ENCODE results near the gene DKKL1.
"Not testable (repeated sequence)": the region's sequence is repeated elsewhere in the genome, so short reads cannot be mapped to it uniquely, and the experiment has no call there.

DNA sequence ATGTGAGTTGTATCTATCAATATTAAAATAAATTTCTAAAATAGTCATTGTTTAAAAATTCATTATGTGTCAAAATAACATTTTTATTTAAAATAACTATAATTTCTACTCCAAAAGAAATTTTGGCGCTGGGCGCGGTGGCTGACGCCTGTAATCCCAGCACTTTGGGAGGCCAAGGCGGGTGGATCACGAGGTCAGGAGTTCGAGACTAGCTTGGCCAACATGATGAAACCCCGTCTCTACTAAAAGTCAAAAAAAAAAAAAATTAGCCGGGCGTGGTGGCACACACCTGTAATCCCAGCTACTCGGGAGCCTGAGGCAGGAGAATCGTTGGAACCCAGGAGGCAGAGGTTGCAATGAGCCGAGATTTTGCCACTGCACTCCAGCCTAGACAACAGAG, 37.9 kb upstream of the DKKL1 start:
- TF ChIP-seq, protein P1, sequence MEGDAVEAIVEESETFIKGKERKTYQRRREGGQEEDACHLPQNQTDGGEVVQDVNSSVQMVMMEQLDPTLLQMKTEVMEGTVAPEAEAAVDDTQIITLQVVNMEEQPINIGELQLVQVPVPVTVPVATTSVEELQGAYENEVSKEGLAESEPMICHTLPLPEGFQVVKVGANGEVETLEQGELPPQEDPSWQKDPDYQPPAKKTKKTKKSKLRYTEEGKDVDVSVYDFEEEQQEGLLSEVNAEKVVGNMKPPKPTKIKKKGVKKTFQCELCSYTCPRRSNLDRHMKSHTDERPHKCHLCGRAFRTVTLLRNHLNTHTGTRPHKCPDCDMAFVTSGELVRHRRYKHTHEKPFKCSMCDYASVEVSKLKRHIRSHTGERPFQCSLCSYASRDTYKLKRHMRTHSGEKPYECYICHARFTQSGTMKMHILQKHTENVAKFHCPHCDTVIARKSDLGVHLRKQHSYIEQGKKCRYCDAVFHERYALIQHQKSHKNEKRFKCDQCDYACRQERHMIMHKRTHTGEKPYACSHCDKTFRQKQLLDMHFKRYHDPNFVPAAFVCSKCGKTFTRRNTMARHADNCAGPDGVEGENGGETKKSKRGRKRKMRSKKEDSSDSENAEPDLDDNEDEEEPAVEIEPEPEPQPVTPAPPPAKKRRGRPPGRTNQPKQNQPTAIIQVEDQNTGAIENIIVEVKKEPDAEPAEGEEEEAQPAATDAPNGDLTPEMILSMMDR (IDR thresholded peaks at IDR 0.05), result not testable (repeated sequence)
- not testable (repeated sequence) for TF ChIP-seq POLR2AphosphoS5, POLR2A (IDR thresholded peaks at IDR 0.05)

Data from transverse colon (tissue), 4 donors.